GM12878 (cell line): ENCODE results near the gene TMEM170B. TPM values are rescaled to one million over a fixed set of nuclear protein-coding genes. Genes with fewer than 3 reads are reported as not detected.
A peak's percentile ranks its signal among the peaks of the same experiment; 100 is the strongest.

ENCODE experiments used
- BHLHE40 ChIP-seq, 2 experiments: fragments of 450-650 bp in 1 of 2; IDR thresholded peaks; 2 replicates each; pipeline ENCODE4 v1.6.1; 2011 to 2017; ENCODE audit warnings: low read depth in 2 of 2, borderline replicate concordance in 1 of 2, improper control_type of control experiment in 1 of 2, low read length in 1 of 2, mild to moderate bottlenecking in 1 of 2
- CBX3 ChIP-seq: fragments of 200-600 bp; sonication (generic); IDR thresholded peaks from 2 replicates; pipeline ENCODE4 v1.6.1; 2016; ENCODE audit warnings: low read depth, borderline replicate concordance
- CTCF ChIP-seq, 3 experiments: IDR thresholded peaks in 2 of 3; conservative IDR thresholded peaks in 1 of 3; 2 replicates each; pipeline ENCODE4 v1.5.1; 2011; ENCODE audit warnings: low read depth in 3 of 3, low read length in 3 of 3, mild to moderate bottlenecking in 3 of 3, control low read depth in 2 of 3, moderate library complexity in 2 of 3, inconsistent platforms in 1 of 3, mixed read lengths in 1 of 3; ENCODE audit not compliant: control insufficient read depth in 2 of 3, insufficient read depth in 1 of 3; ENCODE audit errors: extremely low read depth in 1 of 3
- ELK1 ChIP-seq: IDR thresholded peaks from 2 replicates; pipeline ENCODE4 v1.6.1; 2012; ENCODE audit warnings: low read depth, low read length, improper control_type of control experiment
- ETV6 ChIP-seq, 2 experiments: fragments of 450-650 bp in 1 of 2; IDR thresholded peaks in 1 of 2; conservative IDR thresholded peaks in 1 of 2; 2 replicates each; pipeline ENCODE4 v1.6.1; 2014; ENCODE audit warnings: antibody characterized with exemption in 1 of 2, borderline replicate concordance in 1 of 2, low read depth in 1 of 2, mild to moderate bottlenecking in 1 of 2, moderate library complexity in 1 of 2
- HDAC2 ChIP-seq: fragments of 200-600 bp; sonication (generic); IDR thresholded peaks from 2 replicates; pipeline ENCODE4 v1.6.1; 2017
- HDGF ChIP-seq: fragments of 450-650 bp; IDR thresholded peaks from 2 replicates; pipeline ENCODE4 v1.6.1; 2016; ENCODE audit warnings: antibody characterized with exemption
- KLF5 ChIP-seq: fragments of 450-650 bp; IDR thresholded peaks from 2 replicates; pipeline ENCODE4 v1.6.1; 2014; ENCODE audit warnings: mild to moderate bottlenecking; ENCODE audit not compliant: partially characterized antibody
- RAD51 ChIP-seq: fragments of 450-650 bp; IDR thresholded peaks from 2 replicates; pipeline ENCODE4 v1.6.1; 2016; ENCODE audit warnings: moderate library complexity, mild to moderate bottlenecking, inconsistent platforms
- RUNX3 ChIP-seq: IDR thresholded peaks from 2 replicates; pipeline ENCODE4 v1.6.1; 2012; ENCODE audit warnings: low read length, inconsistent platforms
- SMARCA5 ChIP-seq: fragments of 450-650 bp; IDR thresholded peaks from 2 replicates; pipeline ENCODE4 v1.6.1; 2017; ENCODE audit warnings: mild to moderate bottlenecking
- SMC3 ChIP-seq: IDR thresholded peaks from 2 replicates; pipeline ENCODE4 v1.6.1; 2011; ENCODE audit warnings: low read length, improper control_type of control experiment, borderline replicate concordance
- YY1 ChIP-seq: IDR thresholded peaks from 2 replicates; pipeline ENCODE4 v1.6.1; 2011; ENCODE audit warnings: low read depth, mild to moderate bottlenecking, low read length
- ZNF384 ChIP-seq: IDR thresholded peaks from 2 replicates; pipeline ENCODE4 v1.6.1; 2012; ENCODE audit warnings: low read depth, mild to moderate bottlenecking, low read length, improper control_type of control experiment, borderline replicate concordance
- ZNF592 ChIP-seq: fragments of 450-650 bp; IDR thresholded peaks from 2 replicates; pipeline ENCODE4 v1.6.1; 2017; ENCODE audit warnings: mild to moderate bottlenecking, moderate library complexity
- polyA plus RNA-seq, 11 experiments: library from polyadenylated mRNA; depleted of rRNA in 4 of 11; unstranded in 6 of 11; stranded (reverse) in 5 of 11; fragments of >200 nt; fragmentation: Nextera tagmentation in 4 of 11; fragmentation: Illumina TruSeq in 1 of 11; extraction: Ambion mirVana in 4 of 11; extraction: Trizol in 1 of 11; gene quantifications; 1 replicate in 1 of 11; 2 replicates in 10 of 11; pipeline versions ENCODE4 v1.2.1 to v1.2.3, GENCODE V29; 2011 to 2016; ENCODE audit warnings: inconsistent platforms in 2 of 11, missing spikeins in 2 of 11, low read depth in 1 of 11
- total RNA-seq, 4 experiments: library from RNA; depleted of rRNA in 3 of 4; stranded (reverse); fragments of >200 nt in 3 of 4; fragmentation: Illumina TruSeq in 1 of 4; extraction: Trizol in 1 of 4; gene quantifications; 2 replicates each; pipeline versions ENCODE4 v1.2.1 to v1.2.3, GENCODE V29; 2013 to 2021

TMEM170B gene
- total and polyA plus RNA-seq, 10 of the 15 experiments (the other 5 are each of a cell fraction or from before 2014, with no cell fraction given), result 0.38 to 10.3 (median 4.2) TPM

- TF ChIP-seq CTCF (IDR thresholded peaks at IDR 0.05 in 2 of 3, conservative IDR thresholded peaks at IDR 0.05 in 1 of 3; ENCODE audit: control insufficient read depth in 2 of 3, extremely low read depth in 1 of 3, insufficient read depth in 1 of 3, low read depth in 3 of 3, low read length in 3 of 3) (peak; percentile 92 to 99 (median 97); a peak in 5 of 6 replicates), BHLHE40 (IDR thresholded peaks at IDR 0.05; ENCODE audit: borderline replicate concordance in 1 of 2, low read depth in 2 of 2, low read length in 1 of 2) (0 out of 4 replicates have a peak, but pooled peaks of 1 of the 2 experiments have one; percentile 7), SMC3 (peak; percentile 96), ZNF592 (0 out of 2 replicates have a peak, but pooled peaks have one; percentile 36), ELK1 (no peak), RAD51 (peak; percentile 61; the same call in 1 of the 2 replicates), ZNF384 (no peak), CBX3 (no peak), YY1 (peak; percentile 66; the same call in 1 of the 2 replicates), KLF5 (no peak), HDAC2 (no peak), ETV6 (conservative IDR thresholded peaks at IDR 0.05 in 1 of 2, IDR thresholded peaks at IDR 0.05 in 1 of 2; ENCODE audit: borderline replicate concordance in 1 of 2, low read depth in 1 of 2) (no peak), HDGF (peak; percentile 77), SMARCA5 (peak; percentile 72; the same call in 1 of the 2 replicates), RUNX3 (peak; percentile 51)
Observed at GRCh38 chr6:11575408-11576033, 38.0 kb downstream of the TMEM170B start (continued).
